ENCODE measurements around the gene MICAL3.
"Not testable (repeated sequence)": the region's sequence is repeated elsewhere in the genome, so short reads cannot be mapped to it uniquely, and the experiment has no call there.

MICAL3 gene

DNA sequence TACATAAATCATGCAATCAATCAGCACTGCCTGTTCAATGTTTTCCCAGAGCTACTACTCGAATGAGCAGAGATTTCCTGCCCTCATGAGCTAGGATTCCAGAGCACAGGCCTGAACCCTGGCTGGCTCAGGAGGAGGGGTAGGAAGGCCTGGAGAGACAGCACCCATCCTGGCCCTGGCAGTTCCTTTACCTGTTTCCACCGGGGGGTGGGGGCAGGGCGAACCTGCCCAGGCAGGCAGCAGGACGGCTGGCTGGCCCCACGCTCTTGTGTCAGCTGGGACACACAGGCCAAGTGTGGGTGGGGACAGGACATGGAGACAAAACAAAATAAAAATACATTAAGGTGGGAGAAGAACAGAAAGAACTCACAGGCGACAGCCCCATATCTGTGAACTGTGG is 140.3 kb downstream of the MICAL3 start:
- DNase-seq (ENCODE audit: low read depth): no peak

DNA sequence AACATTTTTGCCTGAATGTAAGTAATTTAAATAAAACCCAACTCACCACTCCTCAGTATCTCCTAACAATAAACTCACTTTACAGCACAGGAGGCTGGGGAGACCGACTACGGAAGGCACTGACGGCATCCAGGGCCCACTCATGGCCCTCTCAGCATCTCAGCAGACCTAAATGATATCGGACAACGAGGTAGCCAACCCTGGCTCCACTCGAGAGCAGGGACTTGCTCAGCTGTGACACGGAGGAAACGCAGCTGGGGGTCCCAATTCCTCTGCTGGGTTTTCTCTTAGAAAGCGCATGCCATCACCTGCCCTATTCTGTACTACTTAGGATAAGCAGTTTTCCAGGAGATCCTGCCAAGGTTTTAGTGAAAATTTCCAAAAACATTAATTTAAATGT is 141.0 kb downstream of the MICAL3 start:
- no peak for DNase-seq (ENCODE audit: low read depth)

DNA sequence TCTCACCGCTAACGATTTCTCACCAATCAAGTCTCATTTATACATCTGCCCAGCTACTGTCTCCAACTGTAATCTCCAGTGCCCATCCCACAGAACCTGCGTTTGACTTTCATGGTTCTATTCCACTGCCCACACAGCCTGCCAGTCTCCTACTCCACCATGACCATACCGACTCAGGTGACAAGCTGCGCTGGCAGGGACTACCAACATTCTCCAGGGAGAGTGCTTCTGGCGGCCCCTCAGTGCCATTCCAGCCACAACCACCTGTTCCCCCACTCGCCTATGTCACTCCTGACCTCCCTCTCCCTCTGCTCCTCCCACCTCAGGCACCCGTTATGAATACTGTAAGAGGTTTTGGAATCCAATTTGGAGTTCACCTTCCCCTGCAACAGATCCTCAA is 141.6 kb downstream of the MICAL3 start:
- DNase-seq (ENCODE audit: low read depth): no peak

DNA sequence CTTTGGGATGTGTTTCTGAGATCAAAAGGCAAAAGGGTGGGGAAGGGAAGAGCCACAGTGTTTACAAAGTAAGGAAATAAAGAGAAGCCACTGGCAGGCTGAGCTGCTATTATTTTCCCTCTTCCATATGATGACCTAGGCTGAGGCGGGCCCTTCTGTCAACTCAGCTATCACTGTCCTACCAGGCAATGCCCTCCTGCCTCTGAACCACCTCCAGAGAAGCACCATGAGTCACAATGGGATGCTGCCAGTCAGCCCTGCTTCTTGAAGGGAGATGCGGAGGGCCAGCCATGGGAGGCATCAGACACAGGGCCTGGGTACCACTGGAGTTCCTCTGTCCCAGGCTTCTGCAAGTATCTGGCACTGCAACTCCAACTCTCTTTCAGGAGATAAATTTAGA is 142.2 kb downstream of the MICAL3 start:
- no peak for DNase-seq (ENCODE audit: low read depth)

DNA sequence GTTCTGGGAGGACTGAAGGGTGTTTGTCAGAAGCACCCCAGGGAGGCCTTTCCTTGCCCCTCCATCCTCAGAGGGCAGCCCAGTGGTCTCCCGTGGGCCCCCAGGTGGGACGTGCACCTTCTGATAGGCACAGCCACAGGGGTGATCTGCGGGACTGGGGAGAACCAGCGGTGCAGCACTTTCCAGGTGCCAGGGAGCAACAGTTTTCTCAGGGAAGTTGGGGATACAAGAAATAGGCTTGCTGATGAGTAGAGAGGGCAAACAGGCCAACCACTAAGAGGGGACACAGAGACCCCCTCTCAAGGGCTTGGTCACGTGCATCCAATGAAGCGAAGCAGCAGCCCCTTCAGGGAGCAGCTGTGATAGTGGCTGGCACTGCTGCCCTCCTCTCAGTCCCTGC is 143.0 kb downstream of the MICAL3 start:
- no peak for DNase-seq (ENCODE audit: low read depth)

DNA sequence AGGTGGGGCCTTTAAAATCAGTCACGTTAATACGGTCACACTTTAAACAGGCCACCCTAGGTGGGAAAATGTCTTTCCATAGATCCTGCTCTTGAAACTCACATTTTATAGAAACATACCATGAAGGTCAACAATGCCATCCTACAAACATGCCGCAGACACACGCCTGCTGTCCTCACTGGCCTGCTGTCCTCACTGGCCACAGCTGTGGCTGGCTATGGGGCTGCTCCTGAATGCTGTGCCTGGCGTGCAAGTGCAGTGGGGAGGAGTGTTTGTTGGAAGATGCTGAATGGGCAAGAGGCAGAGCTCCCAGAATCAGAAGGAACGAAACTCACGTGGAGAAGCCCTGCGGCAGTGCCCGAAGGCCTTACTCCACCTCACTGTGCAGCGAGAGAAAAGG is 143.9 kb downstream of the MICAL3 start:
- no peak for DNase-seq (ENCODE audit: low read depth)

DNA sequence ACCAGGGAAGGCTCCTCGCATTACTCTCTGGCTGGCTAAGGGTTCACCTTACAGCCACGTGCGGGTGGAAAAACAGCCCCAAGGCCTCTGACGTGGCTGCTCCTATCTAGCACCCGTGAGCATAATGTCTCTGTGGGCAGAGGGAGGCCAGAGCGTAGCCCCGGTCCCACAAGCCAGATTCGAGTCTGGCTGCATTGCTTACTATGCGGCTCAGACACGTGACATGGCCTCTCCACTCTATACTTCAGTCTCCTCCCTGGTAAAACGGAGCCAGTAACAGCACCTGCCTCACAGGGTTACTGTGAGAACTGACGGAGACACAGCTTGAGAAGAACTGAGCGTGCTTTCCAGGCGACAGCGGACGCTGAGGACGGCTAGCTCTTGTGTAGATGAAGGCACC is 144.3 kb downstream of the MICAL3 start:
- DNase-seq (ENCODE audit: low read depth): no peak

DNA sequence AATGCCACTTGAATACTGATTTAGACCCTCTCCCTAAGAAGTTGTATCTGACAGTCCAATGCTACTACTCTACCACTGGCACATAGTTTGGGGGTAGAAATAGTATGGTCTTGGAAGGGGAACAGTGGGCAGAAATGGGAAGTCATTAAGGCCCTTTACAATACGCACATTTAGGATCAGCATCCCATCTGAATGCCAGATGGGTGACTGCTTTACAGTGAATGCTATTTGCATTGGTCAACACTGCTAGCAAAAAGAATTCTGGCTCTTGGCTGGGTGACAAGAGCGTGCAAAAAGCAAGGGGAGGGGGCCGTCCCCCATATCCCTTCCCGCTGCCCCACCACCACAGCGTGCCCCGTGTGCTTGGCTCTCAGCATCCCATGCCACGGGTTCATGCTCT is 145.4 kb downstream of the MICAL3 start:
- no peak for DNase-seq (ENCODE audit: low read depth)

DNA sequence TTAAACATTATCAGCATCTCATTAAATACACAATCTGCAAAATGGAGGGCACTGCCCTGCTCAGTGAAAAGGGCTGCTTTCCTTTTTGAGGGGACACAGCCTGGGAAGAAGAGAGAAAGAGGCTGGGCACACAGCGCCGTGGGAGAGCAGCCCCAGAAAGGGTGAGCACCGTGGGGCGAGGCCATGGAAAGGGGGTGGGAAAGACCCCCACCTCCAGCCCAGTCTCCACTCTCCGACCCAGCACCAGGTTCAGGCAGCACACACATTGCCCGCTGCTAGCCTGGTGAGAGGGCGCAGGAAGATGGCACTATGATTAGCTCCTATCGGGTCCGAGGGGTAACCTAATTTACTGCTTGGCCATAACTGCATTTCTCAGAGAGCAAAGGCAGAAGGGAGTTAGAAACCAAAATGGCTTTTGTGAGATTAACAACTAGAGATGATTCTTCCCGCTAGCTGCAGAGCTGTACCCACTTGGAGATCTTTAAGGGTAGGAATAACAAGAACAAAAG is 146.1 kb downstream of the MICAL3 start:
- DNase-seq (ENCODE audit: low read depth): no peak

DNA sequence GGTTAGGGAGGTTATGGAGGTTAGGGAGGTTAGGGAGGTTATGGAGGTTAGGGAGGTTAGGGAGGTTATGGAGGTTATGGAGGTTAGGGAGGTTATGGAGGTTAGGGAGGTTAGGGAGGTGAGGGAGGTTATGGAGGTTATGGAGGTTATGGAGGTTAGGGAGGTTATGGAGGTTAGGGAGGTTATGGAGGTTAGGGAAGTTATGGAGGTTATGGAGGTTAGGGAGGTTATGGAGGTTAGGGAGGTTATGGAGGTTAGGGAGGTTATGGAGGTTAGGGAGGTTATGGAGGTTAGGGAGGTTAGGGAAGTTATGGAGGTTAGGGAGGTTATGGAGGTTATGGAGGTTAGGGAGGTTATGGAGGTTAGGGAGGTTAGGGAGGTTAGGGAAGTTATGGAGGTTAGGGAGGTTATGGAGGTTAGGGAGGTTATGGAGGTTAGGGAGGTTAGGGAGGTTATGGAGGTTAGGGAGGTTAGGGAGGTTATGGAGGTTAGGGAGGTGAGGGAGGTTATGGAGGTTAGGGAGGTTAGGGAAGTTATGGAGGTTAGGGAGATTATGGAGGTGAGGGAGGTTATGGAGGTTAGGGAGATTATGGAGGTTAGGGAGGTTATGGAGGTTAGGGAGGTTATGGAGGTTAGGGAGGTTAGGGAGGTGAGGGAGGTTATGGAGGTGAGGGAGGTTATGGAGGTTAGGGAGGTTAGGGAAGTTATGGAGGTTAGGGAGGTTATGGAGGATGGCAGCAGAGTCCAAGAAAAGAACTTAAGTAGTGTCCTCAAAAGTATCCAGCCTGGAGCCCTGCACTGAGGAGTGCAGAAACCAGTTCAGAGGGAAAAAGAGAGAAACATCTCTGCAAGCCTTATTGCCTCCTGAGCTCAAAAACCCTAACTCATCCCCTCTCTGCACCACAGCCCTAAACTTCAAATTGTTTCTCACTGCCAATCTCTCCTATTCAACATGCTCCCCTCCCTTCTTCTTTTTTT is 147.2 kb downstream of the MICAL3 start:
- DNase-seq (ENCODE audit: low read depth): not testable (repeated sequence)

DNA sequence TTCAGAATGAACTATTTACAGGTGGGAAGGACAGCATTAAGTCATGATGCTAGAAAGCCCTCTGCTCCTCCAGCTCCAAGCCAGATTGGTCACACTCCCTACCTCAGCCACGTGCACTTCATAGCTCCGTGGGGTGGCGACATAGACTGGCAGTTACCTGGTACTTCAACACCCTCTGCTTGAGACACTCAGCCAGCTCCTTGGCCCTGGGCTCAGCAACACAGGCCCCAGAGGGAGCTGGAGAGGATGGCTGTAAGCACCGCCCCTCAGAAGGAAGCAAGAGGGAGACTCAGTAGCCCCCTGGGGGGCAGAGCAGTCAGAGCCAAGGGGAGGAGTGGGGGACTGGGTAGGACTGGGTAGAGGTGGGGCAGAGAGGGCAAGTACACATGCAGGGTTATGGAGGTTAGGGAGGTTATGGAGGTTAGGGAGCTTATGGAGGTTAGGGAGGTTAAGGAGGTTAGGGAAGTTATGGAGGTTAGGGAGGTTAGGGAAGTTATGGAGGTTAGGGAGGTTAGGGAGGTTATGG is 148.0 kb downstream of the MICAL3 start:
- DNase-seq (ENCODE audit: low read depth): no peak

DNA sequence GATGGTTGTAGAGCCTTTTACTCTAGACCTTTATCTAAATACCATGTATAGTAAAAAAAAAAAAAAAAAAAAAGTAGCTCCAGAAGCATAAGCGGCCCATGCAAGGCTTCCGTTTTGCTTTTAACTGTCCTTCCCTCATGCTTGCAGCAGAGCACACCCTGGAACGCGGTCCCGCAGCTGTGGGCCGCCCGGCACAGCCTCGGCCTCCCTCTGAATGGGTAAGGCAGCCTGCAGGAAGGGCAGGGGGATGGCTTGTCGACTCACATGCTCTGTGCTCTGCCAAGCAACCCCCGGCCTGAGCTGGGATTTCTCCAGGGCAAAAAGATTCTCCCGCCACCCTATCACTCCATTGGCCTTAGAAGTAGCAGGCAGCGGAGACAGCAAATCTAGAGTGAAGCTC is 148.7 kb downstream of the MICAL3 start:
- DNase-seq (ENCODE audit: low read depth): no peak

DNA sequence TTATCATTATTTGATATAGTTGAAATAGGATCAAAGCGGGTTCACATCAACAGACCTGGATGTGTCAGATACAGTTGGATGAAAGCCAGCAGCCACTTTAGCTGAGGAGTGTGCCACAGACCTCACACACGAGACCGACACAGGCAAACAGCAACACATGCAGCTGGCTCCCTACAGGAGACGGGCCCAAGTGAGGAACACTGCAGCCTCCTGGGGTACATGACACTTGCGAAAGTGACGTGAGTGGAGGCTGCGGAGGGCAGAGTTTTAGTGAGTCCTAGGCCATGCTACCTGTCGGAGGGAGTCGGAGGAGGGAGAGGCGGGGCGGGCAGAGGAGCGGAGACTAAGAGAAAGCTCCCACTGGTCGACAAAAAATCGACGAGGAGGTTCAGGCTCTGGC is 149.2 kb downstream of the MICAL3 start:
- no peak for DNase-seq (ENCODE audit: low read depth)

DNA sequence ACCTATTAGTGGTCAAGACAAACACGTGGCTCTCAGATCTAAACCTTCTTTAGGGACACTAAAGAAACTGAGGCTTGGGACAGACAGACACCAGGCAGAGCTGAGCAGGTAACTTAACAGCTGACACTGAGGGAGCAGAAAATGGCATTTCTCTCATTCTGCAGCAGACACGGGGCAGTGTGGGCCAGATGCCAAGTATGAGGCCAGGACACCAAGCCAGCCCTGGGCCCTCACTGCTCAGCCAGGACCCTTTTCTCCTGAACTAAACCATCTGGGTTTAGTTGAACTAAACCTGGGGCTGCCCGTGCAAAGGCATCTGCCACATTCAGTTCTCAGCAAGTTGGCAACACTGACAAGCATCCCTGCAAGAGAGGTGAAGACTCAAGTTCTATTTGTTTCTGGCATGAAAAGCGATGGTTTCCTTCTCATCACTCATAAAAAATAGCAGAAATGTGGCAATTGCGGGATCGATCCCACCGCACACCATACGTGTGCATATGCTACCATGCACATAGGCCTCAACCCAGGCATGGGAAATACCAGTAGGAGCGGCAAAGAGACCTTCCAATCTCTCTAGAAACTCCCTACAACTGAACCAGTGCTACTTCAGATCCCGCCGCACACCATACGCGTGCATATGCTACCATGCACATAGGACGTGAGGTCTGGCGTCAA is 150.0 kb downstream of the MICAL3 start:
- DNase-seq (ENCODE audit: low read depth): no peak

DNA sequence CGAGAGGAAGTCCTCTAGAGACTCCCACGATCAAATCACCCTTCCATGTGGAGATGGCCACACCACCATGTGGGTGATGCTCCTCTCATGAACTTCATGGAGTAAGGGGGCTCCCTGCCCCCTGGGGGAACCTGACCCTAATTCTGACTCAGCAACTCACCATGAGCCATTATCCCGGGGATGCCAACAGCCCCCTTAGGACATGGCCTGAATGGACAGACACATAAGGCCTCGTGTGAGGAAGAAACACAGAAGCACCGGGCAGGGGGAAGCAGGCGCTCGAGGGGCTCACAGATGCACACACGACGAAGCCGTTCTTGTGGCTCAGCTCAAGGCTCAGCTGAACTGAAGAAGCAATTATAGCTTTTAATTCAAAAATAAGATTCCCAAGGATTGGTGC is 150.6 kb downstream of the MICAL3 start:
- no peak for DNase-seq (ENCODE audit: low read depth)

DNA sequence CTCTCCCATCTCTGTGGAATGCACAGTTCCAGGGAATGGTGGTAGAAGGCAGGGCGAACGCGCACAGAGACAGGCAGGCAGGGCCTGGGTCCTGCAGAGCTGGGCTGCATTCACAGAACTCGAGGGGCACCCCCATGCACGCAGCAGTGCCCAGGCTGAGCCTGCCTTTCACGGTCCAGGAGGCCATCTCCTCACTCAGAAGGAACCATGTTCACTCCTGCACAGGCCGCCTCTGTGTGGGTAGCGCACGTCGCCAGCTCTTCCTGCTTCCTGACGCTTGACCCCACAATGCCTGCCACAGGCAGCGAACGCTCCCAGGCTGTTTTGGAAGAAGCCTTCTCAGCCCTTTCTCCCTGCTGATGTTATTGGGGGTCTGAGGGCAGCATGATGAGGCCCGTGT is 151.2 kb downstream of the MICAL3 start:
- DNase-seq (ENCODE audit: low read depth): no peak

DNA sequence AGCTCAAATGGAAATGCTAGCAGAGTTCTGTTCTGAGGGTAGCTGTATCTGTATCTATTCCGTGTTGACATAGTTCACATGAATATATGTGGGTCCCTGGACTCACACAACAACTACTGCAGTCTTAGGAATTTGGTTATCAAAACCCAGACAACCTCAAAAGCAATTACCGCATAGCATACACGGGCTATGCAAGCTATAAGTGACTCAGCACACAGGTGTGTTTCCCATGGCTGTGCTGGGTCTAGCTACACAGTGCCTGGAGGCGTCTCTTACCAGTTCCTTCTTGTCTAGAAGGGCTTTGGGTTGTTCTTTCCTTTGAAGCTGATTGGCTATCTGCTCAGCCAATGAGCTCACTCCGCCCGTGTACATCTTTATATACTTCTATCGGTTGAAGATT is 151.9 kb downstream of the MICAL3 start:
- DNase-seq (ENCODE audit: low read depth): no peak

DNA sequence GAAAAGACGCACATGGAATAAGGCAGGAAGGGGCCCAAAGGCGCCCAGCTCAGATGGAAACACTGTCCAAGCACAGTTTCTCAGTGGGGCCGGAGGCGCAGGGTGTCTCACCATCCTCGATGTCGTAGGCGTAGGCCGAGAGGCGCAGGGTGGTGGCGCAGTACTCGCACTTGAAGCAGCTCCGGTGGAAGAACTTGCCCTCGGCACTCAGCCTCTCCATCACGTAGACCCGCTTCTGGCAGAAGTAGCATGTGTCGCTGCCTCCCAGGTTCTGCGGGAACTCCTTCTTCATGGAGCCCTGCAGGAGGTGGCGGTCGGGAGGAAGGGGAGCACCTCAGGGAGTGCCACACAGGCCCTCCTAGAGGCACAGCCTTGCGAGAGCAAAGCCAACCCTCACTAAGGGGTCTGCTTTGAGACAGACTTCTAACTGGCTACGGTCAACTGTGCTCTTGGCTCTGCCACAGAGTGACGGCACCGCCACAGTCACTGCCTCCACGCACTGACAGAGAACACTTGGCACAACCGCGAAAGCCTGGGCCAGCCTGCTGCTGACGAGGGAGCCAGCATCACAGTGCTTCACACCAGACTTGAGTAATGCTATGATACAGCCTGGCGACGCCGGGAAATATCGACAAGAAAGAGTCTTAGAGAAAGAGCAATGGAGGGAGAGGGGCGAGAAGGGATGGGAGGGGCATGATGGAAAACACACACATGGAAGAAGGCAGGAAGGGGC is 152.5 kb downstream of the MICAL3 start:
- no peak for DNase-seq (ENCODE audit: low read depth)

DNA sequence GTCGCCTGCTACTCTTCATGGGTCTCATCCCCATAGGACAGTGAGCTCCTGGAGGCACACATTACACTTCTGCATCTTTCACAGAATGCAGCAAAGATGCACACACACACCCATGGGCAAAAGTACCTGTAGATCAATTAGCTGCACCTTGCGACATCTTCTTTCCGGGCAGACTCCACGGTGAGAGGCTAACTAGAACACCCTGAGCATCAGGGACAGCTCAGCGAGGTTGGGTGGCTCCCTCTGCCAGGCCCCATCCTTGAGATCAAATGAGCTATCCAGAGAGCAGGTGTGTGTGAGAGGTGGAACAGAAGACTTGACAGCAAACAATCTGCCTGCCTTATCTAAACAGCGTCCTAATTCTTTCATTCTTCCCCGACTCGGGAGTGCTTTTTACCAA is 154.0 kb downstream of the MICAL3 start:
- DNase-seq (ENCODE audit: low read depth): no peak

DNA sequence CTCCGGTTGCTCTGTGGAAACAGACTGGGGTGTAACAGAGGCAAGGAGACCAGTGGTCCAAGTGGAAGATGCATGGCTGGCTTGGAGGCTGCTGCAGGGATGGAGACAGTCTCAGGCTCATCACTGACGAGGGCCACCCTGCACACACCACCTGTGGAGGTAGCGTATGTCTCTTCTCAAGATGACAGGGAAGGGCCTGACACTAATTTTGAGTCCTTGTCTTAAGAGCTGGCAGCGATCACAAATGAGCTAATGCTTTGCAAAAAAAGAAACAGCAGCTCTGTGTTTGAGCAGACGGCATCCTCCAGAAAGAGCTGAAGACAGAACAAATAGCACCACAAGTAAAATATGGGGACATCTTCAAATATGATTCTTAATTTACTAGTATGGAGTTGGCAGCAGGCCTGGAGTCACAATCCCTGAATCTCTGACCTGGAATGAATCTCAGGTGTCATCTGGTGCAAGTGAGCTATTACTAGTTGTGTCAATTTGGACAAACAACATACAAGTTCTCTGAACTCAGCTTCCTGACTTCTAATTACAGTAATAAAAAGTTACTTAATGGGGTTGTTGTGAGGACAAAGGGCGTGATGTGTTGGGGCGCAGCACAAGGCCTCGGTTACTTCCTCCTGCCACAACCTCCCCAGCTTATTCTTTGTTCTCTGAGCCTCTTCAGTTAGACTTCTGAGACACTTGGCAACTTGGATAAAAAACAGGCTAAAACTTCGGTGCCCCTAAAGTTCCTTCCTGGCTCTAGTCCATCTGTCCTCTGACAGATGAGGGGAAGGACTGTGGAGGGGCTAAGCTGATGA is 154.9 kb downstream of the MICAL3 start:
- DNase-seq (ENCODE audit: low read depth): no peak

DNA sequence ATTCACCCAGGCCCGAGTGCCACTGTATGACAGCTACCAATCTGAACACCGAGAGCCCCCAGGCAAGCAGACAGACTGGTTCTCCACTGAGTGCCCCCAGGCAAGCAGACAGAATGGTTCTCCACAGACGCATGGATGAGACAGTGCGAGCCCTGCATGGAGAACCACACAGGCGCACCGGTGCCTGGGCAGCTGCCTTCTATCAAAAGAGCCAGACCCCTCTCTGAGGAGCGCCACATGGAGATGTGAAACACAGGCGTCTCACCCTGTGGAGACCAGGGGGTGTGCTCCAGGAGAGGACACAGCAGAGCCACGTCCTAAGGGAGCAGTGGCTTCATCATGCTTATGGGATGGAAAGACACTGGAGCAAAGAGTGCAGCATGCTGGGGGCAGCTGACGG is 155.6 kb downstream of the MICAL3 start:
- no peak for DNase-seq (ENCODE audit: low read depth)

Measured in ELR (cell line).